SU-DHL-6 (cell line): ENCODE measurements around the gene TMEM127.
A peak's percentile ranks its signal among the peaks of the same experiment; 100 is the strongest.

ENCODE experiments used
- H2AFZ ChIP-seq: fragments of 200-600 bp; sonication (generic); 2 replicates; pipeline ENCODE4 v1.6.1; 2014; ENCODE audit warnings: low read depth, mild to moderate bottlenecking, moderate library complexity, mixed read lengths, antibody characterized with exemption, low read length; ENCODE audit not compliant: severe bottlenecking
- H3F3A ChIP-seq: fragments of 200-600 bp; shearing (Covaris generic); 2 replicates; pipeline ENCODE4 v1.6.0; 2016; ENCODE audit warnings: antibody characterized with exemption, mild to moderate bottlenecking; ENCODE audit not compliant: insufficient read depth
- H3K27ac ChIP-seq: fragments of 200-600 bp; sonication (generic); 2 replicates; pipeline ENCODE4 v1.5.1; 2016; ENCODE audit warnings: low read depth, mild to moderate bottlenecking, low read length, moderate library complexity, mixed read lengths
- H3K27me3 ChIP-seq: fragments of 200-600 bp; sonication (generic), shearing (Covaris generic); 2 replicates; pipeline ENCODE4 v1.6.0; 2014; ENCODE audit warnings: mild to moderate bottlenecking, low read length
- H3K36me3 ChIP-seq: fragments of 200-600 bp; sonication (generic); 2 replicates; pipeline ENCODE4 v1.6.1; 2014; ENCODE audit warnings: mild to moderate bottlenecking, low read length, mixed read lengths
- H3K4me2 ChIP-seq: fragments of 300-600, 200-600 bp; shearing (Covaris generic), sonication (generic); 2 replicates; pipeline ENCODE4 v1.6.0; 2014; ENCODE audit warnings: low read length, low read depth, mild to moderate bottlenecking; ENCODE audit not compliant: poor library complexity, severe bottlenecking
- H3K4me3 ChIP-seq: fragments of 200-600 bp; sonication (generic); 2 replicates; pipeline ENCODE4 v1.5.1; 2014; ENCODE audit warnings: antibody characterized with exemption, low read length, mild to moderate bottlenecking, mixed read lengths; ENCODE audit not compliant: insufficient read depth, poor library complexity, severe bottlenecking
- H3K79me2 ChIP-seq: fragments of 200-600 bp; sonication (generic); 2 replicates; pipeline ENCODE4 v1.6.1; 2014; ENCODE audit warnings: mild to moderate bottlenecking, low read length, moderate library complexity; ENCODE audit not compliant: insufficient read depth
- H3K9ac ChIP-seq: fragments of 200-600 bp; sonication (generic); 2 replicates; pipeline ENCODE4 v1.7.0; 2014; ENCODE audit warnings: mild to moderate bottlenecking, low read length
- H3K9me2 ChIP-seq: fragments of 200-600 bp; sonication (generic); replicated peaks from 2 replicates; pipeline ENCODE4 v1.6.1; 2014; ENCODE audit warnings: low read length; ENCODE audit not compliant: insufficient read depth
- H3K9me3 ChIP-seq: fragments of 200-600 bp; sonication (generic); 2 replicates; pipeline ENCODE4 v1.6.1; 2014; ENCODE audit warnings: low read length, mixed read lengths; ENCODE audit not compliant: insufficient read depth
- H4K20me1 ChIP-seq: fragments of 200-600 bp; sonication (generic); 2 replicates; pipeline ENCODE4 v1.6.1; 2014; ENCODE audit warnings: low read depth, mild to moderate bottlenecking, antibody characterized with exemption, low read length, moderate library complexity, mixed read lengths
- EZH2phosphoT487 ChIP-seq: fragments of 200-600 bp; sonication (generic), shearing (Covaris generic); conservative IDR thresholded peaks from 2 replicates; pipeline ENCODE4 v1.6.1; 2018; ENCODE audit warnings: mild to moderate bottlenecking, antibody characterized with exemption, low read length, moderate library complexity, mixed read lengths
- TF ChIP-seq, protein P1 (sequence below): fragments of 200-600 bp; sonication (generic); IDR thresholded peaks from one replicate; pipeline ENCODE4 v1.5.1; 2017; ENCODE audit warnings: antibody characterized with exemption, mild to moderate bottlenecking, low read length, moderate library complexity; ENCODE audit not compliant: insufficient read depth, poor library complexity, severe bottlenecking

TMEM127 gene

DNA sequence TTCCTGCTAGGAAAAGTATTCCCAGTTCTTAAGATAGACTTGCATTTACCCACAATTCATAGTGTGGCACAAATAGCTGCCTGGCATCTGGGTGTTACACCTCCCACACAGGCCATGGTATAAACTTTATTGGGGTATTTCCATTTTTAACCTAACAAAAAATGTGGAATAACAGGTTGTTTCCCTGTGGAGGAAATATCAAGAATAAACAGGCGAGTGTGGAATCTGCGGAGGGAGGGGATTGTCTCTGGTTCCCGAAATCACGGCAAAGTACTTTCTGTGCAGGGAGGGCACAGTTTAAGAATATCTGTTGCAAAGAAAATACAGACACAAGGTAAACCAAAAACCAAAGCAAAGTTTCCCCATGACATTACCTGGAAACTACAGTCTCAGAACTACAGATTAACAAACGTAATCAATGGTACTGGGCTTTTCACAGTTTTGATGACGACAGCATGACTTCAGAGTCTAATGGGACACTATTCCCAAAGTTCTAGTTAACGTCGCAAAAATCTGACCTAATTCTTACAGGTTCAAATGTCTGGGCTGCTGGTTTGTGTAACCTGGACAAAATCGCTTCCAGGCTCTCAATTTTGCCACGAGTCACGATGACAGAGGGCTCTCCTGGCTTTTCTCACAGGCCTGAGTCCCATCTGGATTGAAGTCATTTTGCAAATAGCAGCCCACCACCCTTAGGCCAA is 58.6 kb downstream of the TMEM127 start:
- H3K27ac ChIP-seq = peak overlapping the region; percentile 87
- TF ChIP-seq EZH2phosphoT487 = no peak
- TF ChIP-seq, protein P1, sequence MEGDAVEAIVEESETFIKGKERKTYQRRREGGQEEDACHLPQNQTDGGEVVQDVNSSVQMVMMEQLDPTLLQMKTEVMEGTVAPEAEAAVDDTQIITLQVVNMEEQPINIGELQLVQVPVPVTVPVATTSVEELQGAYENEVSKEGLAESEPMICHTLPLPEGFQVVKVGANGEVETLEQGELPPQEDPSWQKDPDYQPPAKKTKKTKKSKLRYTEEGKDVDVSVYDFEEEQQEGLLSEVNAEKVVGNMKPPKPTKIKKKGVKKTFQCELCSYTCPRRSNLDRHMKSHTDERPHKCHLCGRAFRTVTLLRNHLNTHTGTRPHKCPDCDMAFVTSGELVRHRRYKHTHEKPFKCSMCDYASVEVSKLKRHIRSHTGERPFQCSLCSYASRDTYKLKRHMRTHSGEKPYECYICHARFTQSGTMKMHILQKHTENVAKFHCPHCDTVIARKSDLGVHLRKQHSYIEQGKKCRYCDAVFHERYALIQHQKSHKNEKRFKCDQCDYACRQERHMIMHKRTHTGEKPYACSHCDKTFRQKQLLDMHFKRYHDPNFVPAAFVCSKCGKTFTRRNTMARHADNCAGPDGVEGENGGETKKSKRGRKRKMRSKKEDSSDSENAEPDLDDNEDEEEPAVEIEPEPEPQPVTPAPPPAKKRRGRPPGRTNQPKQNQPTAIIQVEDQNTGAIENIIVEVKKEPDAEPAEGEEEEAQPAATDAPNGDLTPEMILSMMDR = no peak
- peaks cover 43% of the 10 kb centered on the region for H4K20me1 ChIP-seq

DNA sequence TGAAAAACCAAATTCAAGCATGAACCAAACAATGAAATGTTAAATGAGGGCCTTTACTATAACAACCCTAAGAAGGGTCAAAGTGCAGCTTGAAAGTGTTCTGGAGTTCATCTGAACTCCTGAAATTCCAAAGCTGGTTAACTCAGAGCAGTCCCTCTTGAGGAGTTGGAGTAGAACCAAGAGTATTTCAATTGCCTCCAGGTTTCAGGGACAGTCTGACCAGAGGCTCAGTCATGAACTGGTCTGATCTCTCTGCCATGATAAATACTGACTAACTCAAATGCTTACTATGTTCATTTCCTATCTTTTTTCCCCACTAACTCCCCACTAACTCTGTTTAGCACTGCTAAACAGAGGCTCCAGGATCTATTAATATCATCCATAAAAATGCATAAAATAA is 59.9 kb downstream of the TMEM127 start:
- H4K20me1 ChIP-seq = peaks cover 50% of the 10 kb centered on the region
- no peaks in the 10 kb centered on the region for H3K9me3 ChIP-seq
- 0 out of 2 replicates have a peak, but pooled peaks cover 9% of the 10 kb centered on the region for H3K36me3 ChIP-seq
- TF ChIP-seq, protein P1 = no peak
- no peak overlapping the region for H3K27ac ChIP-seq
- H3F3A ChIP-seq = peaks cover 22% of the 10 kb centered on the region
- H3K27me3 ChIP-seq = no peaks in the 10 kb centered on the region
- peaks cover 72% of the 10 kb centered on the region for H3K79me2 ChIP-seq
- peak overlapping the region; percentile 92 for H3K4me2 ChIP-seq
- no peak overlapping the region for H2AFZ ChIP-seq
- H3K9ac ChIP-seq = peak overlapping the region; percentile 32
- peak overlapping the region; percentile 34 for H3K4me3 ChIP-seq
- no peaks in the 10 kb centered on the region for H3K9me2 ChIP-seq

More for the DNA sequence above, 58.6 kb downstream of the TMEM127 start:
- Histone ChIP-seq H3K9me3 (no peaks in the 10 kb centered on the region), H3K9me2 (no peaks in the 10 kb centered on the region), H3F3A (peaks cover 19% of the 10 kb centered on the region), H3K36me3 (0 out of 2 replicates have a peak, but pooled peaks cover 9% of the 10 kb centered on the region), H3K4me3 (peak overlapping the region; percentile 80), H3K79me2 (peaks cover 59% of the 10 kb centered on the region), H3K27me3 (no peaks in the 10 kb centered on the region), H2AFZ (no peak overlapping the region), H3K4me2 (peak overlapping the region; percentile 92), H3K9ac (peak overlapping the region; percentile 85)

DNA sequence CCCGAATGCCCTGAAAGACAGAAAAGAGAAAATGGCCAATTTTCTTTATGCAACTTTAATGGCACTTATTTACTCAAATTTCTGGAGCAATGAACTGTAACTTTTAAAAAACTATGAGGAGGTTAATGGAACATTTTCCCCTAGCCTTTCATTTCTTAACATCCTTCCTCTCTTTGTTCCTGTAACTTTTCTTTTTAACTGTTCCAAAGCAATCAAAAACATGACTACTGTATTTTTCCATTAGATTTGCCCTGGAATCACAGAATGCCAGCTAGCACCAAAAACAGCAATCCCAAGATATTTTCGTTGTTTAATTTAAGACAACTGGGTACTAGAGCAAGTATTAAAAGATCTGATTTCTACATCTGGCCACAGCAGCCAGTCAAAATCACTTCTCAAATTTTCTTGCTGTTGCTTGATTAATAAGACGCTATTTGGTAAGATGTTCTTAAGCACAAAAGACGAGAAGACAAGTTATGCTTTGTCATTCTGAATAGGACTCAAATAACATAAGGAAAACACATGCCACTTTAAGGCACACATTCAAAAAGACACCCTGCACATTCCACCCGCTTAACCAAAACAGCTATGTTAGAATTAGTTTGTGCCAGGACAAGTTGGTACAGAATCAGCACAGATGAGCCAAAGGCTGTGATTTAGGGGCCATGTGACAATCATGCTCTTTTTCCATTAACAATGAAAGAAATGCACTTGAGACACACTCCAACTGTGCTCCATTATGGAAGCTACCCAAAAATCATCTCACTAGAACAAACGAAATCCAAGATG is 60.8 kb downstream of the TMEM127 start:
- Histone ChIP-seq H3K36me3 (0 out of 2 replicates have a peak, but pooled peaks cover 11% of the 10 kb centered on the region), H3K27me3 (no peaks in the 10 kb centered on the region), H3K4me2 (peak overlapping the region; percentile 92), H3K9ac (peak overlapping the region; percentile 32), H4K20me1 (peaks cover 53% of the 10 kb centered on the region), H3K9me3 (no peaks in the 10 kb centered on the region), H3K27ac (peak overlapping the region; percentile 14; the same call in 1 of the 2 replicates), H3K4me3 (peak overlapping the region; percentile 34), H2AFZ (no peak overlapping the region), H3F3A (peaks cover 22% of the 10 kb centered on the region), H3K79me2 (peaks cover 81% of the 10 kb centered on the region), H3K9me2 (no peaks in the 10 kb centered on the region)
- no peak for TF ChIP-seq EZH2phosphoT487
- TF ChIP-seq, protein P1 = no peak
